Fibroblast of skin of left quadriceps (primary cell): ENCODE data around the gene TTBK1.
A peak's percentile ranks its signal among the peaks of the same experiment; 100 is the strongest.

Experiments used
- DNase-seq, 2 experiments: peaks; one replicate each; pipeline ENCODE4 v3.0.0-alpha.2; 2013; ENCODE audit warnings: low read depth in 2 of 2

TTBK1 gene

GRCh38 chr6:43304882-43305281, 61.6 kb downstream of the TTBK1 start:
- DNase-seq, result no peak

- DNase-seq, result no peak
Observed at GRCh38 chr6:43306086-43306485, 62.8 kb downstream of the TTBK1 start.

- no peak for DNase-seq
Observed at GRCh38 chr6:43307451-43308100, 64.3 kb downstream of the TTBK1 start.

- DNase-seq, result peak; percentile 7 to 11
Observed at GRCh38 chr6:43308101-43308989, 65.1 kb downstream of the TTBK1 start, which contains the start of gene CRIP3. Gene CRIP3, minus strand, starts transcription at chr6:43308826. Its CDS starts 34 bp downstream, at chr6:43308792.

- DNase-seq, result no peak
Observed at GRCh38 chr6:43308990-43309477, 65.8 kb downstream of the TTBK1 start.

GRCh38 chr6:43310134-43310533, 66.9 kb downstream of the TTBK1 start:
- DNase-seq, result no peak

- DNase-seq, result no peak
Observed at GRCh38 chr6:43310624-43311023, 67.3 kb downstream of the TTBK1 start.

GRCh38 chr6:43311666-43312065, 68.4 kb downstream of the TTBK1 start:
- no peak for DNase-seq

- no peak for DNase-seq
Observed at GRCh38 chr6:43313813-43314212, 70.5 kb downstream of the TTBK1 start.

- no peak for DNase-seq
Observed at GRCh38 chr6:43318011-43318410, 74.7 kb downstream of the TTBK1 start.

- DNase-seq, result no peak
Observed at GRCh38 chr6:43325876-43326275, 82.6 kb downstream of the TTBK1 start.

- no peak for DNase-seq
Observed at GRCh38 chr6:43328528-43328927, 85.2 kb downstream of the TTBK1 start.

GRCh38 chr6:43331470-43331869, 88.2 kb downstream of the TTBK1 start:
- DNase-seq, result no peak

GRCh38 chr6:43331891-43332290, 88.6 kb downstream of the TTBK1 start:
- no peak for DNase-seq

- DNase-seq, result peak; percentile 36 to 39
Observed at GRCh38 chr6:43334466-43335095, 91.3 kb downstream of the TTBK1 start.

- no peak for DNase-seq
Observed at GRCh38 chr6:43335469-43335868, 92.2 kb downstream of the TTBK1 start.

GRCh38 chr6:43336382-43336781, 93.1 kb downstream of the TTBK1 start:
- no peak for DNase-seq
